ENCODE measurements around the gene GDPGP1. TPM values are rescaled to one million over a fixed set of nuclear protein-coding genes. Genes with fewer than 3 reads are reported as not detected.

Gene GDPGP1
- total RNA-seq, 1 donor from 2014 or later, result 13.1 TPM

- intact Hi-C loops (cut with micrococcal nuclease), result no loop called here
These were observed 10.4 kb upstream of the GDPGP1 start for GRCh38 chr15:90223441-90224165.

- intact Hi-C loops (cut with micrococcal nuclease), result no loop called here
These were observed 9.0 kb upstream of the GDPGP1 start for GRCh38 chr15:90225047-90225446.

GRCh38 chr15:90225504-90226234, 8.3 kb upstream of the GDPGP1 start:
- intact Hi-C loops (cut with micrococcal nuclease), result no loop called here

DNA sequence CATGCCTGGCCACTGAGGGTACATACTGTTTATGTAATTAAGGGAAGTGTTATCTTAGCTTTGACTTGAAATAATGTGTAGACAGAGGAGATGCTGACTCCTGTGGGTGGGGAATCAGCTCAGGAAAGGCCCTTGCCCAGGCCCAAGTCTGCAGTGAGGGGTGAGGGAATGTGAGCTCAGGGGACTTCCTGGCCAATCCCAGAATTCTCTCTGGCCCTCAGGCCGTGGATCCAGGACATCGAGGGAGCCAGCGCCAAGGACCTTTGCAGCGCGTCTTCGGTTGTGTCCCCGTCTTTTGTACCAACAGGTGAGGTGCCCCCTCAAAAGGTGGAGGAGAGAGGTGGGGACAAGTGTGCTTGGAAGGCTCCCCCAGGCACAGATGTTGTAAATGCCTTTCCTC, 6.7 kb upstream of the GDPGP1 start:
- intact Hi-C loops (cut with micrococcal nuclease), result no loop called here

DNA sequence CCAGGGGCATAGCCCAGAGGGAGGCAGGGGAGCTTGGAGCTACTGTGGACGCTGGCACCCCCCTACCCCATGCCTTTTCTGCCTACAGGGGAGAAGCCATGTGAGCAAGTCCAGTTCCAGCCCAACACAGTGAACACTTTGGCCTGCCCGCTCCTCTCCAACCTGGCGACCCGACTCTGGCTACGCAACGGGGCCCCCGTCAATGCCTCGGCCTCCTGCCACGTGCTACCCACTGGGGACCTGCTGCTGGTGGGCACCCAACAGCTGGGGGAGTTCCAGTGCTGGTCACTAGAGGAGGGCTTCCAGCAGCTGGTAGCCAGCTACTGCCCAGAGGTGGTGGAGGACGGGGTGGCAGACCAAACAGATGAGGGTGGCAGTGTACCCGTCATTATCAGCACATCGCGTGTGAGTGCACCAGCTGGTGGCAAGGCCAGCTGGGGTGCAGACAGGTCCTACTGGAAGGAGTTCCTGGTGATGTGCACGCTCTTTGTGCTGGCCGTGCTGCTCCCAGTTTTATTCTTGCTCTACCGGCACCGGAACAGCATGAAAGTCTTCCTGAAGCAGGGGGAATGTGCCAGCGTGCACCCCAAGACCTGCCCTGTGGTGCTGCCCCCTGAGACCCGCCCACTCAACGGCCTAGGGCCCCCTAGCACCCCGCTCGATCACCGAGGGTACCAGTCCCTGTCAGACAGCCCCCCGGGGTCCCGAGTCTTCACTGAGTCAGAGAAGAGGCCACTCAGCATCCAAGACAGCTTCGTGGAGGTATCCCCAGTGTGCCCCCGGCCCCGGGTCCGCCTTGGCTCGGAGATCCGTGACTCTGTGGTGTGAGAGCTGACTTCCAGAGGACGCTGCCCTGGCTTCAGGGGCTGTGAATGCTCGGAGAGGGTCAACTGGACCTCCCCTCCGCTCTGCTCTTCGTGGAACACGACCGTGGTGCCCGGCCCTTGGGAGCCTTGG, 5.9 kb upstream of the GDPGP1 start:
- intact Hi-C loops (cut with micrococcal nuclease), result no loop called here

- intact Hi-C loops (cut with micrococcal nuclease), result no loop called here
These were observed 5.0 kb upstream of the GDPGP1 start for GRCh38 chr15:90228960-90229359.

- intact Hi-C loops (cut with micrococcal nuclease), result loop anchor here (5.0 kb wide), 3 partner anchors 88 to 702 kb away; partner anchors contain the start of gene HDDC3
These were observed 3.9 kb upstream of the GDPGP1 start for GRCh38 chr15:90230071-90230494.

DNA sequence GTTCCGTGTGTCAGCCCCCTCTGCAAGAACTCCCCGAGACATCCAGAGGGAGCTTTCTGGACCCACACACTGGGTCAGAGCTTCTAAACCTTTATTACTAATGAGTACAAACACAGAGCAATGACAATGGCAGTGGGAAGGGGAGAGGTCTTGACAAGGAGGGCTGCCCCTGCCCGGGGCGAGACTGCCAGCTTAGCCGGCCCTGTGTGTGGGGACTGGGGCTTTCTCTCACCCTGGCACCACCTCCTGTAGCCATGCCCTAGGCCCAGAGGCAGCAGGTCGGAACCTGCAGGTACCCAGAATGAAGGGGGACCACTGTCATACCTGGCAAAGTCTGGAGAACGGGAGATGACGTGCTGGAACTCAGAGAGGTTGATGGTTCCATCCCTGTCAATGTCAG, 3.4 kb upstream of the GDPGP1 start:
- intact Hi-C loops (cut with micrococcal nuclease), result loop anchor here (1.0 to 5.0 kb wide), 5 partner anchors 29 to 702 kb away; partner anchors contain the start of genes HDDC3, IDH2 and SEMA4B

- intact Hi-C loops (cut with micrococcal nuclease), result loop anchor here (1.0 to 5.0 kb wide), 5 partner anchors 30 to 701 kb away; partner anchors contain the start of genes HDDC3, IDH2 and SEMA4B
These were observed 2.7 kb upstream of the GDPGP1 start for GRCh38 chr15:90231028-90232017.

DNA sequence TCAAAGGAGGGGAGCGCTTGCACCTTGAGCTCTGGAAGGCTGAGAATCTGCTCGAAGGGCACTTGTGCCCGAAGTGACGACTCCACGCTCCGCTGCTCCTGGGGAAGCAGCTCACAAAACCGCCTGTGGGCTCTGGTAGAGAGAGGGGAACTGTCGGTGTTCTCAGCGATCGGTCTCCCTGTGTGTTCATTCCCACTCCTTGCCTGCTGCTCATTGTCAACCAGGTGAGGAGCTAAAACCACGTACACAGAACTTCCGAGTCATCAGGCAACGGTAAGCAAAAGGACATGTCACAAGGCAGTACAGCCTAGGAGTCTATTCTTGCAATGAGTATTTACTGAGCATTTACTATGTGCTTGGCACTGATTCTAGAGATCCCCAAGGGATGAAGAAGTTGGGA, 1.8 kb upstream of the GDPGP1 start:
- intact Hi-C loops (cut with micrococcal nuclease), result loop anchor here (5.0 kb wide), 3 partner anchors 90 to 700 kb away; partner anchors contain the start of gene HDDC3

- intact Hi-C loops (cut with micrococcal nuclease), result loop anchor here (1.0 to 5.0 kb wide), 4 partner anchors 91 to 699 kb away; partner anchors contain the start of gene HDDC3
These were observed 1.0 kb upstream of the GDPGP1 start for GRCh38 chr15:90232941-90233386.

- intact Hi-C loops (cut with micrococcal nuclease), result loop anchor here (1.0 to 5.0 kb wide), 8 partner anchors 16 to 699 kb away; partner anchors contain the start of genes HDDC3, IQGAP1, NGRN and TTLL13
These were observed 468 bp upstream of the GDPGP1 start, which contains the start of gene CIB1 for GRCh38 chr15:90233387-90234095. Gene CIB1 (minus strand): TSS chr15:90233941. CDS start chr15:90233885, 56 bp downstream.

DNA sequence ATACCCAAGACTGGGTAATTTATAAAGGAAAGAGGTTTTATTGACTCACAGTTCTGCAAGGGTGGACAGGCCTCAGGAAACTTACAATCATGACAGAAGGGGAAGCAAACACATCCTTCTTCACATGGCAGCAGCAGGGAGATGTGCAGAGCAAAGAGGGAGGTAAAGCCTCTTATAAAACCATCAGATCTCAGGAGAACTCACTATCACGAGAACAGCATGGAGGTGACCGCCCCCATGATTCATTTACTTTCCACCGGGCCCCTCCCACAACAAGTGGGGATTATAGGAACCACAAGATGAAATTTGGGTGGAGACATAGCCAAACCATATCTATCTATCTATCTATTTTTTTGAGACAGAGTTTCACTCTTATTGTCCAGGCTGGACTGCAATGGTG, 5.4 kb downstream of the GDPGP1 start:
- intact Hi-C loops (cut with micrococcal nuclease), result no loop called here

DNA sequence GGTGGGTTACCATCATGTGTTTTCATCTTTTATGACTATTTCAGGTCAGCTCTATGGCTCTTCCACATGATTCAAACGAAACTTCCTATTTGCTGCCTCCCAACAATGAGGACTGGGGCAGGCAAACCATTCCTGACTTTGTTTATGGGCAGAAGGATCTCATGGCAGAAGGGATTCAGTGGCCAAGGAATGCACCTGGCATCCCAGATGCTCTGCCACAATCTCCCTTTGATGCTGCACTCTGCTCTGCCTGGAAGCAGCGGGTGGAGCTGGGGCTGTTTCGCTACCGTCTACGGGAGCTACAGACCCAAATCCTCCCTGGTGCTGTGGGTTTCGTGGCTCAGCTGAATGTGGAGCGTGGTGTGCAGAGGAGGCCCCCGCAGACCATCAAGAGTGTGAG, 6.8 kb downstream of the GDPGP1 start:
- intact Hi-C loops (cut with micrococcal nuclease), result no loop called here

DNA sequence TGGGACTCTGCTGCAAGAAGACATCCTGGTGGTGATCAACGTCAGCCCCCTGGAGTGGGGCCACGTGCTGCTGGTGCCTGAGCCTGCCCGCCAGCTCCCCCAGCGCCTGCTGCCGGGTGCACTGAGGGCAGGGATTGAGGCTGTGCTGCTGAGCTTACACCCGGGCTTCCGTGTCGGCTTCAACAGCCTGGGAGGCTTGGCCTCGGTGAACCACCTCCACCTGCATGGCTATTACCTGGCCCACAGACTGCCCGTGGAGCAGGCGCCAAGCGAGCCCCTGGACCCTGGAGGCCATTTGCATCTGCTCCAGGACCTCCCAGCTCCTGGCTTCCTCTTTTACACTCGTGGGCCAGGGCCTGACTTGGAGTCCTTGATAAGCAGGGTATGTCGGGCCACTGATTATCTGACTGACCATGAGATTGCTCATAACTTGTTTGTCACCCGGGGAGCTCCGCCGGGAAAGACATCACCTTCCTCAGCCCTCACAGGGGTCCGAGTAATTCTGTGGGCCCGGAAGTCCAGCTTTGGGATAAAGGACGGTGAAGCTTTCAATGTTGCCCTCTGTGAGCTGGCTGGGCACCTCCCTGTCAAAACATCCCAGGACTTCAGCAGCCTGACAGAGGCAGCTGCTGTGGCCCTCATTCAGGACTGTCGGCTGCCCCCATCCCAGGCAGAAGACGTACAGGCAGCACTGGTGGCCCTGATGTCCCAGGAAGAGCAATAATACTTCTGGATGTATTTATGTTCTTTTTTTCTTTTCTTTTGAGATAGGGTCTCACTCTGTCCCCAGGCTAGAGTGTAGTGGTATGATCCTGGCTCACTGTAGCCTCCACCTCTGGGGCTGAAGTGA, 7.6 kb downstream of the GDPGP1 start:
- intact Hi-C loops (cut with micrococcal nuclease), result no loop called here

DNA sequence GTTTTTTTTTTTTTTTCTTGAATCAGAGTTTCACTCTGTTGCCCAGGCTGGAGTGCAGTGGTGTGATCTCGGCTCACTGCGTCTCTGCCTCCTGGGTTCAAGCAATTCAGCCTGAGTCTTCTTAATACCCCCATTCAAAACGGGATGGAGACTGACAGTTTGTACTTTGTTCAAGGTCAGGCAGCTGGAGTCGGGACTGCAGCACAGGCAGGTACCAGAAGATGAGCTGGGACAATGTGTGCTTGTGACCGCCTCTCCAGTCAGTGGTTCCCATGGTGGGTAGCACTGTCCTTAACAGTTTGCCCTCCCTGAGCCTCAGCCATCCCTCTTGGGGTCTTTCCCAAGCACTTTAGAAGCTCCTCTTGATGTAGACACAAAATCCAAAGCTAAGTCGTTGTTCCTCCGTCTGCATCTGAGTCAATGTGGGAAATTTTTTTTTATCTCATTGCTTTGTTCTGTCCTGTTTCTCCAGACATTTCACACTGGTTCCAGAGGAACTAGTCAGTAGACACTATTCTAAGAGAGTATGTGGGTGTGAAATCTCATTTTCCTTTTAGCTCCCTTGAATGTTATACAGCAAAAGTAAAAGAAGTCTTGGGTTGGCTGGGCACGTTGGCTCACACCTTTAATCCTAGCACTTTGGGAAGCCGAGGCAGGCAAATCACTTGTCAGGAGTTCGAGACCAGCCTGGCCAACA, 10.1 kb downstream of the GDPGP1 start:
- intact Hi-C loops (cut with micrococcal nuclease), result no loop called here

DNA sequence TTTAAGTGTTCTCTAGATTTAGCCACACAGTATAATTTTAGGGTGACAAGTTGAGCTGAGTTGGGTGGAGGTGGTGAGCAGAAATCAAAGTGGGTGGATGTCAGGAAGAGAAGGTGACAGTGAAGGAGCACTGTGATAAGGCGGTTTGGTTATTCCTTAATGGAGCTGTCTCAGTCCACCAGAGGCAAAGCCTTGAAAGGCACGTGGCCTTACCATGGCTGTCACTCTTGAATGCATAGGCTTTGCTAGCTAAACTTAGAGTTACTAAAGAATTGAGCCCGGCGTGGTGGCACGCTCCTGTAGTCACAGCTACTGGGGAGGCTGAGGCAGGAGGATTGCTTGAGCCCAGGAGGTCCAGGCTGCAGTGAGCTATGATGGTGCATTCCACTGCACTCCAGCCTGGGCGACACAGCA, 14.8 kb downstream of the GDPGP1 start:
- intact Hi-C loops (cut with micrococcal nuclease), result loop anchor here (1.0 to 2.0 kb wide), 2 partner anchors 14 to 16 kb away; partner anchors contain the start of genes GDPGP1 and NGRN
